ELF-1 (cell line): ENCODE data around the gene OCSTAMP.

Experiments used
- DNase-seq: peaks from one replicate; pipeline ENCODE4 v3.0.0-alpha.2; 2016; ENCODE audit warnings: low read depth, low spot score

Gene OCSTAMP

GRCh38 chr20:46573788-46574584, 23.5 kb upstream of the OCSTAMP start:
- no peak for DNase-seq

GRCh38 chr20:46573234-46573633, 22.8 kb upstream of the OCSTAMP start:
- DNase-seq, result no peak

GRCh38 chr20:46572790-46573189, 22.3 kb upstream of the OCSTAMP start:
- DNase-seq, result no peak

- no peak for DNase-seq
Observed at GRCh38 chr20:46572153-46572552, 21.7 kb upstream of the OCSTAMP start.

GRCh38 chr20:46571418-46571817, 21.0 kb upstream of the OCSTAMP start:
- no peak for DNase-seq

GRCh38 chr20:46570956-46571355, 20.5 kb upstream of the OCSTAMP start:
- no peak for DNase-seq

GRCh38 chr20:46569961-46570360, 19.5 kb upstream of the OCSTAMP start:
- DNase-seq, result no peak

- DNase-seq, result no peak
Observed at GRCh38 chr20:46568570-46569129, 18.2 kb upstream of the OCSTAMP start.

- no peak for DNase-seq
Observed at GRCh38 chr20:46566125-46566524, 15.7 kb upstream of the OCSTAMP start.

- no peak for DNase-seq
Observed at GRCh38 chr20:46564241-46564957, 13.9 kb upstream of the OCSTAMP start.

GRCh38 chr20:46563860-46564221, 13.4 kb upstream of the OCSTAMP start:
- DNase-seq, result no peak

GRCh38 chr20:46563170-46563859, 12.9 kb upstream of the OCSTAMP start:
- peak; percentile 39 for DNase-seq

- DNase-seq, result peak; percentile 91
Observed at GRCh38 chr20:46562373-46563169, 12.1 kb upstream of the OCSTAMP start.

- DNase-seq, result no peak
Observed at GRCh38 chr20:46562009-46562372, 11.5 kb upstream of the OCSTAMP start.

GRCh38 chr20:46559685-46560440, 9.4 kb upstream of the OCSTAMP start:
- no peak for DNase-seq

GRCh38 chr20:46559001-46559400, 8.5 kb upstream of the OCSTAMP start:
- no peak for DNase-seq

- peak; percentile 40 for DNase-seq
Observed at GRCh38 chr20:46558511-46558959, 8.1 kb upstream of the OCSTAMP start.

- DNase-seq, result no peak
Observed at GRCh38 chr20:46557231-46557956, 6.9 kb upstream of the OCSTAMP start.

- DNase-seq, result no peak
Observed at GRCh38 chr20:46555370-46555956, 5.0 kb upstream of the OCSTAMP start.

- DNase-seq, result no peak
Observed at GRCh38 chr20:46554828-46555227, 4.4 kb upstream of the OCSTAMP start.
